GM18511 (cell line): ENCODE data around the gene BCL11B.

ENCODE experiments used
- ATAC-seq: cut with Tn5 transposase; IDR thresholded peaks from one replicate; pipeline ENCODE4 v1.9.1; 2021; ENCODE audit warnings: mild to moderate bottlenecking, moderate library complexity; ENCODE audit not compliant: unreplicated experiment

The BCL11B gene

GRCh38 chr14:99185436-99186068 lies 86.4 kb downstream of the BCL11B start:
- no peak for ATAC-seq

- no peak for ATAC-seq
Observed at GRCh38 chr14:99183716-99184115, 88.3 kb downstream of the BCL11B start.

GRCh38 chr14:99183311-99183710 lies 88.7 kb downstream of the BCL11B start:
- no peak for ATAC-seq

GRCh38 chr14:99182548-99183250 lies 89.3 kb downstream of the BCL11B start:
- no peak for ATAC-seq

- ATAC-seq = no peak
Observed at GRCh38 chr14:99181804-99182520, 90.0 kb downstream of the BCL11B start.

GRCh38 chr14:99181241-99181640 lies 90.8 kb downstream of the BCL11B start:
- no peak for ATAC-seq

GRCh38 chr14:99179946-99180345 lies 92.1 kb downstream of the BCL11B start:
- no peak for ATAC-seq

- ATAC-seq = no peak
Observed at GRCh38 chr14:99179506-99179905, 92.5 kb downstream of the BCL11B start.

GRCh38 chr14:99177886-99178835 lies 93.8 kb downstream of the BCL11B start:
- no peak for ATAC-seq

GRCh38 chr14:99177046-99177655 lies 94.8 kb downstream of the BCL11B start:
- ATAC-seq = no peak

- ATAC-seq = no peak
Observed at GRCh38 chr14:99176156-99176945, 95.6 kb downstream of the BCL11B start.

GRCh38 chr14:99175331-99176155 lies 96.5 kb downstream of the BCL11B start:
- no peak for ATAC-seq

- no peak for ATAC-seq
Observed at GRCh38 chr14:99174770-99175319, 97.2 kb downstream of the BCL11B start.

GRCh38 chr14:99174081-99174769 lies 97.8 kb downstream of the BCL11B start:
- no peak for ATAC-seq

- ATAC-seq = no peak
Observed at GRCh38 chr14:99173506-99173905, 98.5 kb downstream of the BCL11B start.

- no peak for ATAC-seq
Observed at GRCh38 chr14:99173086-99173485, 98.9 kb downstream of the BCL11B start.

GRCh38 chr14:99171396-99171795 lies 100.6 kb downstream of the BCL11B start:
- no peak for ATAC-seq

GRCh38 chr14:99169776-99170356 lies 102.1 kb downstream of the BCL11B start:
- no peak for ATAC-seq
